ENCODE data around the gene CD4.

CD4 gene

GRCh38 chr12:6765048-6765633, 24.2 kb upstream of the CD4 start:
- no peak for DNase-seq (ENCODE audit: low read depth in 2 of 2)

DNA sequence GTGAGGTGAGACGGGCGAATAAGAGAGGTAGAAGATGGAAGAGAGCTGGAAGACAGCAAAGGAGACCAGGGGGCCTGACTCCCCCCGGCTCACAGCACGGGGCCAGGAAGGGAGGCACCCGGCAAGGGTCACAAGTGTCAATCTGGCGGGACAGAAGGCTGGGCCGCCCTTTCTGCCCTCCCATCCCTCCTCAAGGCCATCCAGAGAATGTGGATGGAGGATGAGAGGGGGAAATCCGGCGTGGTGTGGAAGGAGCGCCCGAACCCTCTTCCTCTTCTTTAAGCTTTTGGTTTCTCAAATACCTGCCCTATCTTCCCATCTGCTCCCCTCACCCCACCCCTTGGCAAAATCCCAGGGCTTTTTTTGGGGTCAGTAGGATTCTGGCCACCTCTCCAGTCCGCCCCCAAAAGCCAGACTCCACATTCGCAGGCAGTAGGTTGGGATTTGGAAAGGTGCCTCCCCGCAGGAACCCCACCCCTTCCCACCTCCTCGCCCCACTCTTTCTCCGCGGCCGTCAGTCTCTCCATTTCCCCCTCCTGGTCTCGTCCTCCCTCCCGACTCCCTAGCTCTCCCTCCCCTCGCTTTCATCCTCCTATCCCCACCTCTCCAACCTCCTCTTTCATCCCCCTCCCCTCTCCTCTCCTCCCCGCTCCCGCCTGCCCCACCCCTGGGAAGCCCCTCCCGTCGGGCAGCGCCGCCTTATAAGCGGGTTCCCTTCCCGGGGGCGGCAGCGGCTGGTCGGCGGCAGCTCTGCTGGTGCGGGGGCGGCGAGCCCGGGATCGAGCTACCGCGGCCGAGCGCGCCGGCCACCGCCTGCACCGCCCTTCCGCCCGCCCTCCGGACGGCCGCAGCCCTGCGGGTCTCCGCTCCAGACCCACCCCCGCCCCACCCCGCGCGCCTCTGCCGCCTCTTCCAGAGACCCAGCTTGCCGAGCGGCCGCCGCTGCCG, 23.4 kb upstream of the CD4 start, which contains the start of gene PTMS:
Gene PTMS, plus strand, starts transcription at position 730 of the 948 bp plus-strand sequence. CDS start 343 bp downstream, outside the sequence.
- DNase-seq (ENCODE audit: low read depth in 2 of 2): no peak

DNA sequence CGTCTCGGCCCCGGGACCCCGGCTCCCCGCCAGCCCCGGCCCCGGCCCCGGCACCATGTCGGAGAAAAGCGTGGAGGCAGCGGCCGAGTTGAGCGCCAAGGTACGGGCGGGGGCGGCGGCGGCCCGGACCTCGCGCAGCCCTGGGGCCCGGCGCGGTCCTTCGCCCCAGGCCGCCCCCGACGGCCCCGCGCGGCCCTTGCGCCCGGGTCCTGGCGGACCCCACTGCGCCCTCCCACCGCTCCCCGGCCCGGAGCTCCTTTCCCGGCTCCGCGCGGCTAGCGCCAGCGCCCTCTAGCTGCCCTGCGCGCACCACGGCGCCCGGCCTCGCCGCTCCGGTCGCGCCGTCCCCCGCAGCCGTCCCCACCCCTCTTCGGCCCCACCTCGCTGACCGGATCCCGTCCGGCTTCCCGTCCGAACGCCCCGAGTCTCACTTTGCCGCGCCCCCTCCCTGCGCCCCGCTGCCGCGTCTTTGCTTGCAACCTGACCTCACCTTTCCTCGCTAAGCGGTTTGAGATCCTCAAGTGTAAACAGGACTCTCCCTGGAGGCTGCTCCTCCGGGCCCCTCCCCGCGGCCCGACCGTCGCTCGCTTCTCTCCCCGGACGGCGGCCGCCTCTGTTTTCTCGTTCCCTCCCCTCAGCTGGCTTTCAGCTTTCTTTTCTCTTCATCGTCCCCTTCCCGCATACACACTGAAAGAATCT, 22.5 kb upstream of the CD4 start:
- no peak for DNase-seq (ENCODE audit: low read depth in 2 of 2)

- no peak for DNase-seq (ENCODE audit: low read depth in 2 of 2)
These were observed 21.7 kb upstream of the CD4 start for GRCh38 chr12:6767353-6768319.

DNA sequence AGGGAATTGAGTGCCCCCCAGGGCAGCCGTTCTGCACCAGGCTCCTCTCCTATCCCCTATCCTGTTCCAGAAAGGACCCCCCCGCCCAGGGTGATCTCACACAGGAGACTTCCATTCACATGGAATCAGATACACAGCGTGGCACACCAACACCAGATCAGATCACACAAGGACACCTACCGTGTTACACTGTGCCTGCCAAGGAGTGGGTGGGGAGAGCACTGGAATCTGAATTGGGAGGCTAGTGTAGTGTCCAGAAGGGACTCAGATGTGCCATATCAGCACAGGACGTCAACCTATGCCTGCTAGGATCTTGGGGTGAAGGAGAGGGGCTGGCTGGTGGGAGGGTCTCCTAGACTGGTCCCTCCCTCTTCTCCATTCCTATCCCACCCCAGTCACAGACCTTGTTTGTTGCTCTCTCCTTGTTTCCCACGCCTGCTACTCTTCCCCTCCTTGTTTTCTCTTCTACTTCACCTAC, 20.9 kb upstream of the CD4 start:
- DNase-seq (ENCODE audit: low read depth in 2 of 2): no peak

- no peak for DNase-seq (ENCODE audit: low read depth in 2 of 2)
These were observed 20.3 kb upstream of the CD4 start for GRCh38 chr12:6768990-6769389.

- no peak for DNase-seq (ENCODE audit: low read depth in 2 of 2)
These were observed 19.7 kb upstream of the CD4 start for GRCh38 chr12:6769666-6770065.

DNA sequence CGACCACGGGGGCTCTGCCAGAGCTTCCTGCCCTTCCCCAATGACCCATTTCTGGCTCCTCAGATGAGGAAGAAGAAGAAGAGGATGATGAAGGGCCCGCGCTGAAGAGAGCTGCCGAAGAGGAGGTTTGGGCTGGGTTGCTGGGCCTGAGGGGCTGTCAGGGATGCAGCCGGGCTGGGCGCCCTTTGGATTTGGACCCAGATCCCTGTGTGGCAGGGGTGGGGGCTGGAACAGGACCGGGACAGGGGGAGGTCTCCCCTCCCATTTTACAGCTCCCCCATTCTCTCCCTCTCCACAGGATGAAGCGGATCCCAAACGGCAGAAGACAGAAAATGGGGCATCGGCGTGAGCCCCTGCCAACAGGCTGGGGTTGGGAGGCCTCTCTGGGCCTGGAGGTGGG, 19.2 kb upstream of the CD4 start:
- no peak for DNase-seq (ENCODE audit: low read depth in 2 of 2)

- DNase-seq (ENCODE audit: low read depth in 2 of 2): no peak
These were observed 18.7 kb upstream of the CD4 start for GRCh38 chr12:6770600-6770999.

DNA sequence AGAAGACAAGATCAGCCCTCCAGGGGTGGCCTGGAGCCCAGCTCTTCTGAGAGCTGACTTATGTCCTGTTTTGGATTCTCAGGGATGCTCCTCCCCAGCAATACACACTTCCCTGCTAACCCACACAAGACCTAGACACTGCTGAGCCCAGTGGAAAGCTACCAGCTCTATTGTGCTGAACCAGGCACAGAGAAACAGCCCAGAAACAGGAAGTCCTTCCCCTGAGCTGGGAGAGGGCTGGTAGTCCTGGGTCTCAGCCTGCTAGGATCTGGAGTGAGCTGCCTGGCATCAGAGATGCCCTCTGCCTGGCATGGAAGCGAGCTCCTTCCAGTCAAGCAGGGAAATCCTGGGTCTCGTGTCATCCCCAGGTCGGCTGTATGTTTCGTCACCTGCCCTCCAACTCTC, 18.2 kb upstream of the CD4 start:
- DNase-seq (ENCODE audit: low read depth in 2 of 2): no peak

DNA sequence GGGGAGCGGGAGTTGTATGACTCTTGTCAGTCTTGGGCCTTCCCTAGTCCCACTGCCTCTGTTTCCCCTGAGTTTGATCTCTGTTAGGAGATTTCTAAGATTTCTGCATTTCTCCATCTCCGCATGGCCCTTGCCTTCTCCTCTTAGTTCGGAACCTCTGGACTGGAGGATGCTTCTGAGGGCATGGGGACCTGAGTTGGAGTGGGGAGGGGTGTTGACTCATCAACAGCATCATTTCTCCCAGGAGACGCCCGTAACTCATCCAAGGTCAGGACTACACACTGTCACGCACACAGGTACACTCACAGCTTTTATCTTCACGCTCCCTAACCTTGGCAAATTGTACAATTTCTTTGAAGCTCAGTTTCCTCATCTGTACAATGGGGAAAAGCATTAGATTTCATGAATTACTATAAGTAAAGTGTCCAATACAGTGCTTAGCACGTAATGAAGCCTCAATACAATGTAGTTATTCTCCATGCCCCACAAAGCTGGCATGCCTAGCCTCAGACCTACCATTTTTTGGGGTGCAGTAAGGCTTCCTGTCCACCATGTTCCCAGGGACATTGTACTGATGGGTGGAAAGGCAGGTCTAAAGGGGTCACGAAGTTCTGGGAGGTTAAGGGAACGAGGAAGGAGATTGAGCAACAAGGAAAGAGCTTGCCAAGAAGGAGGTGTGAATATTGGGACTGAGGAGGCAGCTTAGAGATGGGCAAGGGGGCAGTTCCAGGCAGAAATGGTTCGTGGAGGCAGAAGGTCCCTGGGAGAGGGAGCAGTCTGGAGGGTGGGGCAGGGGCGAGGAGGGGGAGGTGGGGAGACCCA, 17.6 kb upstream of the CD4 start:
- no peak for DNase-seq (ENCODE audit: low read depth in 2 of 2)

DNA sequence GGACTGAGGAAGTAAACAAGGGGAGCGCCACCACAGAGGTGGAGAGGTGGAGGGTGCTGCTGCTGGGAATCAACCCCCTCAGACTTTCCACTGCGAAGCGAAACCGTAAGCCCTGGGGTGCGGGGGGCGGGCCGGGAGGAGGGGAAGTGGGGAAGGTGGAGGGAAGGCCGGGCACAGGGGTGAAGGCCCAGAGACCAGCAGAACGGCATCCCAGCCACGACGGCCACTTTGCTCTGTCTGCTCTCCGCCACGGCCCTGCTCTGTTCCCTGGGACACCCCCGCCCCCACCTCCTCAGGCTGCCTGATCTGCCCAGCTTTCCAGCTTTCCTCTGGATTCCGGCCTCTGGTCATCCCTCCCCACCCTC, 17.0 kb upstream of the CD4 start, which contains the start of gene LAG3:
Gene LAG3, plus strand, starts transcription at position 190 of the 365 bp plus-strand sequence. CDS start 333 bp downstream, outside the sequence.
- DNase-seq (ENCODE audit: low read depth in 2 of 2): no peak

DNA sequence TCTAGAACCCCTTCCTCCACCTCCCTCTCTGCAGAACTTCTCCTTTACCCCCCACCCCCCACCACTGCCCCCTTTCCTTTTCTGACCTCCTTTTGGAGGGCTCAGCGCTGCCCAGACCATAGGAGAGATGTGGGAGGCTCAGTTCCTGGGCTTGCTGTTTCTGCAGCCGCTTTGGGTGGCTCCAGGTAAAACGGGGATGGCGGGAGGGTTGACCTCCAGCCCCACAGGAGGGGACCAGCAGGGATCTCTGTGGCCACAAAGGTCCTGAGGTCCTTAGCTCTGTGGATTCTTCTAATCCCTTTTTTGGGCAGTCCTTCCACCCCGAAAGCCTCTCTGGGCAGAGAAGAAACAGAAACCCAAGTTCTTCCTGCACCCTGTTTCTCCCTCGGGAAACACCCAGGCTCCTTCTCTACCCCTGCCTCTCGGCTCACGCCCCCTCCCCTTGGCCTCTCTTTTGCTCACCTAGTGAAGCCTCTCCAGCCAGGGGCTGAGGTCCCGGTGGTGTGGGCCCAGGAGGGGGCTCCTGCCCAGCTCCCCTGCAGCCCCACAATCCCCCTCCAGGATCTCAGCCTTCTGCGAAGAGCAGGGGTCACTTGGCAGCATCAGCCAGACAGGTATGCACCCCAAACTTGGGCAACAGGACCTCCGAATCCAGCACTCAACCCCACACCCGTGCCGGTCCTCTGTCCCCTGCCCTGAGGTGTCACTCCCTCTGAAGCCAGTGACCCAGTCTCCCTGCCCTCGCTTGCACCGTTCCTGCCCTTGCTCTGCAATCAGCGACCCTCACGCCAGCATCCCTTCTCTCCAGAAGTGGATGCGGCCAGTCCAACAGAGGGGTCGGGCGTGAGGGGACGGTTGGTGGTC, 16.4 kb upstream of the CD4 start:
- DNase-seq (ENCODE audit: low read depth in 2 of 2): no peak

DNA sequence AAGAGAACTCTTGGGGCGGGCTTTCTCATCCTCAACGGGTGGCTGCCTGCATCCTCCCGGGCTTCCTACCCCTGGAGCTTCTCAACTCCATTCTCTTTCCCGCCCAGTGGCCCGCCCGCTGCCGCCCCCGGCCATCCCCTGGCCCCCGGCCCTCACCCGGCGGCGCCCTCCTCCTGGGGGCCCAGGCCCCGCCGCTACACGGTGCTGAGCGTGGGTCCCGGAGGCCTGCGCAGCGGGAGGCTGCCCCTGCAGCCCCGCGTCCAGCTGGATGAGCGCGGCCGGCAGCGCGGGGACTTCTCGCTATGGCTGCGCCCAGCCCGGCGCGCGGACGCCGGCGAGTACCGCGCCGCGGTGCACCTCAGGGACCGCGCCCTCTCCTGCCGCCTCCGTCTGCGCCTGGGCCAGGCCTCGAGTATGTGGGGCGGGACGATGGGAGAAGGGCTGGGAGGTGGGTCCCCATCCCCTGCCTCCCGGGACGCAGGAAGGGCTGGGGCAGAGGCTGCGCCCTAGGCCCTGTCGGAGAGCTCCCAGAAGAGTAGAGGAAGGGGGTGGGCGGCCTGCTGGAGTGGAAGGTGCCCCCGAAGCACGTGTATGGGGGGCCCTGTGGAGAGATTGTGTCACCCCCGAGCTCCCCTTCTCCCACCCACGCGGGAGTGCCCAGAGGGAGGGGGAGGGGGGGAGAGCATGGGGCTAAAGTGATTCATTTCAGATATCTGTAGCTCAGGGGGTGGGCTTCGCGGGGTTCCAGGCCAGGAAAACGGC, 15.6 kb upstream of the CD4 start:
- no peak for DNase-seq (ENCODE audit: low read depth in 2 of 2)

GRCh38 chr12:6774499-6775062, 14.7 kb upstream of the CD4 start:
- DNase-seq (ENCODE audit: low read depth in 2 of 2): no peak

DNA sequence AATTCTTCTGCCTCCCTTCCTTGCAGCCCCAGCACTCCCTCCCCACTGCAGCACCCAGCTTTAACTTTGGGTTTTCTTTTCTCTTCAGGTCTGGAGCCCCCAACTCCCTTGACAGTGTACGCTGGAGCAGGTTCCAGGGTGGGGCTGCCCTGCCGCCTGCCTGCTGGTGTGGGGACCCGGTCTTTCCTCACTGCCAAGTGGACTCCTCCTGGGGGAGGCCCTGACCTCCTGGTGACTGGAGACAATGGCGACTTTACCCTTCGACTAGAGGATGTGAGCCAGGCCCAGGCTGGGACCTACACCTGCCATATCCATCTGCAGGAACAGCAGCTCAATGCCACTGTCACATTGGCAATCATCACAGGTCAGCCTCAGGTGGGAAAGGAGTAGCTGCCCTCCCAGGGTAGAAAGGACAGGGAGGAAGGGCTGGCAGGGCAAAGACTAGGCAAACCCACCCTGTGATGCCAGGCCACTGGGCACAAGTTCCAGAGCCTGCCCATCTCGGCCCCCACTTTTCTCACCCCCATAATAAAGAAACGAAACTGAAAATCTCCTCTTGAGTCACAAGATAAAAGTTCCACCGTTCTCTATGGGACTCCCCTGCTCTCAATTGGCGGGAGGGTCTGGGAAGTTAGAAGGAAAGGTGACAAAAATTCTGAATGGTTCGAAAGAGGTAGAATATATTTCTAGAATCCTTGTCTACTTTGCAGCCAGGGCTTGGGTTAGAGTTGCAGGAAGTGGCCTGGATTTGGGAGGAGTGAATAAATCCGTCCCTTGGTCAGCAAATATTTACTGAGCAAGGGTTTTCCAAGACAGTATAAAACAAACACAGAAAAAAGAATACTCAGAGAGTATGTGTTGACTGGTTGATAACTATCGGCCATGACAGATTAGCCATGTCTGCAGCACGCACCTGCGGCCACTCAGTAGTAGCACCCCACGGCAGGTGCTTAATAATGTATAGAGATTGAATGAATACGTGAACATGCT, 13.8 kb upstream of the CD4 start:
- DNase-seq (ENCODE audit: low read depth in 2 of 2): no peak

GRCh38 chr12:6777386-6777785, 11.9 kb upstream of the CD4 start:
- DNase-seq (ENCODE audit: low read depth in 2 of 2): no peak

Measured in stimulated activated CD4-positive, alpha-beta T cell treated with anti-CD3 and anti-CD28 coated beads, Interleukin-1b, Interleukin-23, amount 100 ng/mL, for 1 hour (primary cell).